H1 (cell line): ENCODE measurements around the gene THRB. TPM values are rescaled to one million over a fixed set of nuclear protein-coding genes. Genes with fewer than 3 reads are reported as not detected.

Experiments
- CTCF ChIP-seq, 3 experiments: IDR thresholded peaks; 1 replicate in 2 of 3; 2 replicates in 1 of 3; pipeline versions ENCODE4 v1.5.1 to v1.6.1; 2011; ENCODE audit warnings: low read length in 3 of 3, mild to moderate bottlenecking in 3 of 3, inconsistent platforms in 2 of 3, low read depth in 1 of 3, moderate library complexity in 1 of 3; ENCODE audit not compliant: insufficient read depth in 1 of 3; ENCODE audit errors: control extremely low read depth in 1 of 3
- EP300 ChIP-seq, 2 experiments: IDR thresholded peaks; 1 replicate in 1 of 2; 2 replicates in 1 of 2; pipeline ENCODE4 v1.6.1; 2011 to 2012; ENCODE audit warnings: low read depth in 2 of 2, low read length in 2 of 2, mild to moderate bottlenecking in 2 of 2, borderline replicate concordance in 1 of 2, inconsistent platforms in 1 of 2, moderate library complexity in 1 of 2
- MAFK ChIP-seq: IDR thresholded peaks from 2 replicates; pipeline ENCODE4 v1.6.1; 2012; ENCODE audit warnings: low read depth, mild to moderate bottlenecking, improper control_type of control experiment, low read length
- POLR2A ChIP-seq, 2 experiments: IDR thresholded peaks; 1 replicate in 1 of 2; 2 replicates in 1 of 2; pipeline ENCODE4 v1.6.1; 2011; ENCODE audit warnings: low read depth in 2 of 2, low read length in 2 of 2, mild to moderate bottlenecking in 2 of 2; ENCODE audit errors: control extremely low read depth in 1 of 2
- RNF2 ChIP-seq: fragments of 200-900, 300-1000 bp; sonication (generic); IDR thresholded peaks from 2 replicates; pipeline ENCODE4 v1.7.1; 2016; ENCODE audit warnings: borderline replicate concordance, low read depth, mild to moderate bottlenecking, antibody characterized with exemption, low read length; ENCODE audit not compliant: poor library complexity, severe bottlenecking; ENCODE audit errors: missing control alignments
- SAP30 ChIP-seq: fragments of 300-600 bp; sonication (generic); IDR thresholded peaks from 2 replicates; pipeline ENCODE4 v1.7.1; 2012; ENCODE audit warnings: low read length, moderate library complexity, mild to moderate bottlenecking, inconsistent platforms; ENCODE audit not compliant: insufficient read depth, insufficient replicate concordance
- SP2 ChIP-seq: IDR thresholded peaks from 2 replicates; pipeline ENCODE4 v1.6.1; 2012; ENCODE audit warnings: mild to moderate bottlenecking, low read length, inconsistent platforms
- SUZ12 ChIP-seq: fragments of 200-600 bp; sonication (generic); IDR thresholded peaks from 2 replicates; pipeline ENCODE4 v1.6.1; 2012; ENCODE audit warnings: mild to moderate bottlenecking, inconsistent platforms, low read length, moderate library complexity, mixed read lengths
- polyA plus RNA-seq, 7 experiments: library from polyadenylated mRNA; depleted of rRNA in 3 of 7; stranded (reverse) in 5 of 7; unstranded in 2 of 7; fragments of >200 nt in 5 of 7; fragments of 200-250 nt in 2 of 7; gene quantifications; 1 replicate in 5 of 7; 2 replicates in 1 of 7; 4 replicates in 1 of 7; pipeline versions ENCODE4 v1.2.1 to v1.2.3, GENCODE V29; 2011 to 2013; ENCODE audit warnings: missing spikeins in 2 of 7, mixed read lengths in 2 of 7
- total RNA-seq: library from RNA; stranded (reverse); fragmentation: NEBNext Ultra II Directional; extraction: Animal tissue kit (Norgen Biotek cat#: 25700); gene quantifications from 2 replicates; pipeline ENCODE4 v1.2.1, GENCODE V29; 2021

THRB gene
- total and polyA plus RNA-seq, 2 of the 8 experiments (the other 6 are each of a cell fraction or from before 2014, with no cell fraction given), result 0.98 to 3.9 TPM

- TF ChIP-seq EP300 (IDR thresholded peaks at IDR 0.05; ENCODE audit: borderline replicate concordance in 1 of 2, low read depth in 2 of 2, low read length in 2 of 2) (no peak), SUZ12 (no peak), SP2 (no peak), MAFK (no peak), RNF2 (no peak), SAP30 (no peak), CTCF (IDR thresholded peaks at IDR 0.05; ENCODE audit: control extremely low read depth in 1 of 3, insufficient read depth in 1 of 3, low read depth in 1 of 3, low read length in 3 of 3) (no peak), POLR2A (IDR thresholded peaks at IDR 0.05; ENCODE audit: control extremely low read depth in 1 of 2, low read depth in 2 of 2, low read length in 2 of 2) (no peak)
Observed at GRCh38 chr3:24299806-24300626, 194.6 kb downstream of the THRB start (continued).
